Prostate gland (tissue), 2 donors: ENCODE results near the gene SORT1.

Source experiments
- POLR2A ChIP-seq: fragments of 450-650 bp; IDR thresholded peaks from one replicate; pipeline ENCODE4 v1.6.1; 2016; ENCODE audit warnings: antibody characterized with exemption, mild to moderate bottlenecking
- POLR2AphosphoS5 ChIP-seq: sonication (generic); formaldehyde crosslinking; IDR thresholded peaks from one replicate; pipeline ENCODE4 v1.6.1; 2017; ENCODE audit warnings: antibody characterized with exemption
- TF ChIP-seq, protein P1 (sequence below), 4 experiments: fragments of 200-600 bp in 2 of 4; fragments of 450-650 bp in 2 of 4; sonication (generic) in 2 of 4; IDR thresholded peaks; 1 replicate in 3 of 4; 2 replicates in 1 of 4; pipeline ENCODE4 v1.5.1; 2016 to 2019; ENCODE audit warnings: antibody characterized with exemption in 4 of 4, mild to moderate bottlenecking in 2 of 4, moderate library complexity in 2 of 4

- TF ChIP-seq, protein P1, sequence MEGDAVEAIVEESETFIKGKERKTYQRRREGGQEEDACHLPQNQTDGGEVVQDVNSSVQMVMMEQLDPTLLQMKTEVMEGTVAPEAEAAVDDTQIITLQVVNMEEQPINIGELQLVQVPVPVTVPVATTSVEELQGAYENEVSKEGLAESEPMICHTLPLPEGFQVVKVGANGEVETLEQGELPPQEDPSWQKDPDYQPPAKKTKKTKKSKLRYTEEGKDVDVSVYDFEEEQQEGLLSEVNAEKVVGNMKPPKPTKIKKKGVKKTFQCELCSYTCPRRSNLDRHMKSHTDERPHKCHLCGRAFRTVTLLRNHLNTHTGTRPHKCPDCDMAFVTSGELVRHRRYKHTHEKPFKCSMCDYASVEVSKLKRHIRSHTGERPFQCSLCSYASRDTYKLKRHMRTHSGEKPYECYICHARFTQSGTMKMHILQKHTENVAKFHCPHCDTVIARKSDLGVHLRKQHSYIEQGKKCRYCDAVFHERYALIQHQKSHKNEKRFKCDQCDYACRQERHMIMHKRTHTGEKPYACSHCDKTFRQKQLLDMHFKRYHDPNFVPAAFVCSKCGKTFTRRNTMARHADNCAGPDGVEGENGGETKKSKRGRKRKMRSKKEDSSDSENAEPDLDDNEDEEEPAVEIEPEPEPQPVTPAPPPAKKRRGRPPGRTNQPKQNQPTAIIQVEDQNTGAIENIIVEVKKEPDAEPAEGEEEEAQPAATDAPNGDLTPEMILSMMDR (IDR thresholded peaks at IDR 0.05), result no peak
- TF ChIP-seq POLR2A (no peak), POLR2AphosphoS5 (no peak)
Measured at GRCh38 chr1:109351457-109351856, 46.3 kb downstream of the SORT1 start.
